ENCODE results near the gene TBXAS1.
A peak's percentile ranks its signal among the peaks of the same experiment; 100 is the strongest.

The TBXAS1 gene

DNA sequence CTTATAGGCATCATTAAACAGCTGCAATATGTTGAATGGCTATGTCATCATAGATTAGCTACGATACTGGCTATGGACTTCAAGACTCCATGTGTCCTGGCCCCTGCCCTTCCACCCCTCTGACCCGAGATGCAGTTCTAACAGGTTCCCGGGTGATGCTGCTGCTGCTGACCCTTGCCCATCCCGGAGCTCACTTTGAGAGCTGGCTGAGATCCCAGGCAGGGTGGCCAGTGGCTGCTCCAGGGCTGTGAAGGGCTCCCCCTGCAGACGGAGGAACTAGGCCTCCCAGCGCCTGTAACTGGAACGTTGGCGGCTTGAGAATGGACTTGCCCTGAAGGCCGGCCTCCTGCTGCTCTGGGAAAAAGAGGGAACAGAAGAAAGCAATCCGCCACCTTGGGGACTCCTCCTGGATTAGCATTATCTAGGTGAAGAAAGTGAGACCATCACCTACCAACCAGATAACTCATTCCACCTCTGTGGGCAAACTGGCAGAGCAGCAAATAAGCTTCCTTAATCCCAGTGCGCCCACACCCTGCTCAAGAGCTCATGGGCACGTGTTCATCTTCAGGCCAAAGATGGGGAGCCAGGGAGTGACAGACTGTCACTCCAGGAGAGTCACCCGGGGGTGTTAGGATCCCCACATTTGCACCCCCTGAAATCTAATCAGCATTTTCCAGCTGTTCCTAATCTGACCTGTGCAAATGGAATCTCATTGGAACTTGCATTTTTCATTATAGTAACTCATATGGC is 176.9 kb downstream of the TBXAS1 start:
- no peak for DNase-seq

DNA sequence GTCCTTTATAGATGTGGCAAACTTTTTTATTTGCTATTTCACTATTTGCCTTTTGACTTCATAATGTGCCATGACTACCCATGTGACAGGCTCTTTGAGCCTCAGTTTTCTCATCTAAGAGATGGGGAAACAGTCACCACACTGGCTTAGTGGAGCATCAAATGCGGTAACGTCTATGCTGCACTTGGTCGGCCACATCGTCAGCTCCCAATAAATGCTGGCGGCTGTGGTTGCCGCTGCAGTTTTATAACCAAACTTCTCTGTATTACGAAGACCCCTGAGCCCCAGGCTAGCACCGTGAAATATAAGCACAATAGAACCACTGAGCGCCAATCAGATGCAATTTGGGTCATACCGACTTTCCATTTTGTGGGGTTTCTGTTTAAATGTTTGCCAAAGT is 177.5 kb downstream of the TBXAS1 start:
- no peak for DNase-seq

DNA sequence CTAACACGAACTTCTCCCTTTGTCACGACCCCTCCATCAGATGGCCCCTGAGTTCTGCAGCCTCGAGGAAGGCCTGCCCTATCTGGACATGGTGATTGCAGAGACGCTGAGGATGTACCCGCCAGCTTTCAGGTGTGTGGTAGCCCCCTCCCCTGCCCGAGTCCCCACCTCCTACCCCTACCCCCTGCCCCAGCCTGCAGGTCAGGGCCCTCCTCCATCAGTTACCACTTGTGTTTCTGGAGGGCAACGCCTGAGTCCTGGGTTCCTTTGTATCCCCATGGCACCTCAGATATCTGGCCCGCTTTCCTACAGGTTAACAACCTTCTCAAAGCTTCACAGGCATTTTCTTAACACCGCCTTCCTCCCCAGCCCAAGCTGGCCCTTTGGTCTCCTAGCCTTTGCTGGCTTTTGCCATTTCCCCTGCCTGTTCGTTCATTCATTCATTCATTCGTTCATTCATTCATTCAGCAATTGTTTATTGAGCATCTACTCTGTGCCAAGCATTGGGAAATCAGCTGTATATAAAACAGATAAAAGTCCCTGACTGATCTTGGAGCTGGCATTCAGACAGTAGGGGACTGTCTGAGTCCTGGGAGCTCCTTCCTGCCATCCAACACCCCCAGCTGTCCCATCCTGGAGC is 178.1 kb downstream of the TBXAS1 start:
- no peak for DNase-seq

DNA sequence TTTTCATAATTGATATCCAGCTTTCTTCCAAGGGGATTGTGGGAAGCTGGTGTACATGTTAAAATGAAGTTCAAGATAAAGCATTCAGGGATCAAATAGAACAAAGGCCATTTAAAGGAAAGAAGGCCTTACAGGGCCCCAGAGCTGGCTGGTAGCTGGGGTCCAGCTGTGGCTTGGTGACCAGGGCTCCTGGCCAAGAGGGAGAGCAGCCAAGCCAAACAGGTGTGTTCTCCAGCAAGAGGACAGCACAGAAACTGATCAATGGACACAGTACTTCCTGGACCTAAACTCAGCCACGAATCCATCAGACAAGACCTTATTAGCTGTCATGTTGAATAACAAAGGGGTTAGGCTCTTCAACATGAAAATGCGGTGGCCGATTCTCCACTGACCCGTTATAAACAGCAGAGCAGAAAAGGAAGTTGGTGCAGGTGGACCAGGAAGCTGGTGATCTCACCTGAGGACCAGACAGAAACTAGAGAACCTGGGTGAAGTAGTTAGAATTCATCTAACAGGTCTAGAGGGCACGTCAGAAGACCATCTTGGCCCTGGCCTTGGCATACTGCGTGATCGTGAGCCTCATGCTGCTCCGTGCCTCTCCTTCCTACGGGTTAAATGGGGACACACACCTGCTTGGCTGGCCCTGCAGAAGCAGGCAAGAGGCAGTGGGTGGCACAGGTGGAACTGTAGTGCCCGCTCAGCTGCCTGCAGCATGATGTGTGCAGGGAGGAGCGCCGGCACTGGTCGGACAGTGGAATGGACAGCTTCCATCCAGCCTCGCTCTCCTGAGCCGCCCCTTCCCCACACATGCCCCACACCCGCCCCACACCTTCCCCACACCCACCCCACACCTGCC is 179.9 kb downstream of the TBXAS1 start:
- no peak for DNase-seq

DNA sequence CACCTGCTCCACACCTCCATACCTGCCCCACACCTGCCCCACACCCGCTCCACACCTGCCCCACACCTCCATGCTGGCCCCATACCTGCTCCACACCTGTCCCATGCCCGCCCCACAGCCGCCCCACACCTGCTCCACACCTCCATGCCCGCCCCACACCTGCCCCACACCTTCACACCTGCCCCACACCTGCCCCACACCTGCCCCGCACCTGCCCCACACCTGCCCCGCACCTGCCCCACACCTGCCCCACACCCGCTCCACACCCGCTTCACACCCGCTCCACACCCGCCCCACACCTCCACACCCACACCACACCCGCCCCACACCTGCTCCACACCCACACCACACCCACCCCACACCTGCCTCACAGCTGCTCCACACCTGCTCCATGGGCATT is 180.7 kb downstream of the TBXAS1 start:
- no peak for DNase-seq

DNA sequence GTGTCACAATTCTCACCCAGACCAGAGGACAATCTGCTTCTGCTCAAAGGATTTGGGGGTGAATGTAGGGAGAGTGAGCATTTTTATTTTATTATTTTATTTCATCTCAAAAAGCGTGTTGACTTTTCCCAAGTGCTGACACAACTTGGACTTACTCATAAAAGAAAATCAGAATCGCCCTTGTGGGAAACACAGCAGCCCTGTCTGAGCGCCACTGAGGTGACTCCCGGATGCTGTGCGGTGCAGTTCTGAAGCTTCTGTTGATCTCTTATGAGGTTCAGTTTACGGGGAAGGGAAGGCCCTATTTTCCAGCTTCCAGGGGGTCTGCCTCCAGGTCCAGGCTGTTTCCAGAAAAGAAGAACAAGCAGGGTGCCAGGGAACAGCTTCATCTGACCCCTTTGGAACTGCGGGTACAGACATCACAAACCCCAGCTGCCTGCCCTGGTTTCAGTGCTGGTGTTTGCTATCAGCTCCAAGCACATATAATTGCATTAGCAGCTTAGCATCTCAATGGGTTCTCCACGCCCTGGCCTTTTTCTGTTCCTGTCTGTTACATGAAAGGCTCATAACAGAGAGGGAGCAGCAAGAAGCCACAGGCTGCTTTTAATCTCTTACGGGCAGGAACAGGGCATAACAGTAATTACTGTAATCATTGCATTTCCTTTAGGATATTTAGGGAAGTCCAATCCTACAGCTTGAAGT is 181.3 kb downstream of the TBXAS1 start:
- peak; percentile 63 for DNase-seq

DNA sequence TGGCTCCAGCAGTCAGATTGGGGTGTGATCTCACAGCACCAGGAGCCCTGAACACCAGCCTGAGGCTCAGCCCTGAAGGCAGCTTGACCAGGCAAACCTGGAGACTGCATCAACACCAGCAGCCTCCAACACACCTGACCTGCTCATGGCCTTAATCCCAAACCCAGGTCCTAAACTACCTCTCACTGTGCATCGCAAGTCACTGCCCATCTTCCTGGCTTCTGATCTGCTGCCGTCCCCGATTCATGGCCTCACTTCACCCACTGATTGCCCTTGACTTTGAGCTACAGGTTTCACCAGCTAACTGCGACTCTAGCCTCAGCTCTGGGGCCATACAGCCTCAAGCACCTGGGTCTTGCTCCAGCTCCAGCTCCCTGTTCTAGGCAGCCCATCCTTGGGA is 184.6 kb downstream of the TBXAS1 start:
- no peak for DNase-seq

DNA sequence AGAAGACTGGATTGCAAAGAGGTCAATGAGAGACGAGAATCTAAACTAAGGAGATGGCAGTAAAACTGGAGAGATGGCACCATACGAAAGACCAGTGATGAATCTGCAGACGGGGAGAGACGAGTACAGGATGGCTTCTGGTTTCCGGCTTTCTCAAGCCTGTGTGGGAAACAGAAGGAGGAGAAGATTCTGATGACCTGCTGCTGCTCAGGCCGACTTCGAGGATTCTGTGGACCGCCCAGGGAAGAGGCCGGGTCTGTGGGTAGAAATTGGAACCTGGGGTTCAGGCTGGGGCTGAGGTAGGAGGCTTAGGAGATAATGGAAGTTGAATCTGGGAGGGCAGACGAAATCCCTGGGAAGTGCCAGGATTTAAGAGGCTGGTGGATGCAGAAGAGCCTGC is 185.1 kb downstream of the TBXAS1 start:
- no peak for DNase-seq

DNA sequence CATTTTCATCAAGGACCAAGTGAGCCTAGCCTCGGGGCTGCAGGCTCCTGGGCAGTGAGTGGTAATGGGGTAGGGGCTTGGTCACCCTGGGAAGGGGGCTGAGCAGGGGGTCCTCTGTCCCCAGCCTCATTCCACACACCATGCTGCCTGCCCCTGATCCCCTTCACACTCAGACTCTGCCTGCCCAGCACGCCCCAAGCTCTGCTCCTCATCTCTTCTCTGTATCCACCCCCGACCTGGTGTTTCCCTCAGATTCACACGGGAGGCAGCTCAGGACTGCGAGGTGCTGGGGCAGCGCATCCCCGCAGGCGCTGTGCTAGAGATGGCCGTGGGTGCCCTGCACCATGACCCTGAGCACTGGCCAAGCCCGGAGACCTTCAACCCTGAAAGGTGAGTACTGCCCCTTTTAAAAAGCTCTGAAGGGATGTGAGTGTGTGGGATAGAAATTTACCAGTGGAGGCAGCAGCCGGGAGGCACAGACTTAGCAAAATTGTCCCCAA is 186.5 kb downstream of the TBXAS1 start:
- DNase-seq: no peak

DNA sequence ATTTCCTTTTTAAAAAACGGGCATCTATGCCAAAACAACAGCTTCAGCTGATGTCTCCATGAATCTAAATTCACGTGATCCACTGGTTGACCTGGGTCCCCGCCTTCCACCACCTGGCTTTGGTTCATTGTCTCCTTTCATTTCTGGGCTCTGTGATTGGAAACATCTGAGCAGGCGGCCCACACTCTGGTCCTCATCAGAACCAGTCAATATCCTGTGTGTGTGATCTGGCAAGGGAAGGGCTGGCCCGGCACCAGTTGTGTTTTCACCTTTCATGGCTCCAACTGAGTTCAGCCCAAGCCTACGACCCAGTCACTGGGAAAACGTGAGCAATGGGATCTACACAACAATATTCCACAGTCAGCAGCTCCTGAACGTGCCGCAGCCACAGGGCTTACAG is 187.5 kb downstream of the TBXAS1 start:
- DNase-seq: no peak

DNA sequence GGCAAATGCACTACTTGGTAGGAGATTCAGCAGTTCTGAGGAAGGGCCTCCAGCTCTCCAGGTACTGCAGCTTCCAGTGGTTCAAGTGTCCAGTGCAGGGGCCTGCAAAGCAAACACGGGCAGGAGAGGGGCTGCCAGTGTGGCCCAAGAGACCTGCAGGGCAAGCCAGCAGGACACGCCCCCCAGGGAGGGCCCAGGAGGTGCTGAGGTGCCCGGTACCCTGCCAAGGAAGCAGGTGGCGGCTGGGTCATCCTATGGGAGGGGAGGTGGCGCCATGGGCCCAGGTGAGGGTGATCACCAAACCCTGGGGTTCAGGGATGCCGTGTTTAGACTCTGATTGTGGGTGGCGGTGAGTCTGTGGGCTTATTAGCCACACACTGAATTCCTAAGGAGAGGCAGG is 188.0 kb downstream of the TBXAS1 start:
- DNase-seq: no peak

DNA sequence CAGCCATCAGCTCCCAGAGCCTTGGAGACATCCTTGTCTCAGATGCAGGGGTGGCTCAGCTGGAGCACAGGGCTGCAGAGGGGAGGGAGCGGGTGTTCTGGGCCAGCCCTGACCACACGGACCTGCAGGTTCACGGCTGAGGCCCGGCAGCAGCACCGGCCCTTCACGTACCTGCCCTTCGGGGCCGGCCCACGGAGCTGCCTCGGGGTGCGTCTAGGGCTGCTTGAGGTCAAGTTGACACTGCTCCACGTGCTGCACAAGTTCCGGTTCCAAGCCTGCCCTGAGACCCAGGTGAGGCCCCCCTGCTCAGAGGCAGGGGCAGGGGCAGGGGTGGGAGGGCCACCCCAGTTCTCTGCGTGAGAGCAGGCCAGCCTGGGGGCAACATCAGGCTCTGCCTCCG is 188.5 kb downstream of the TBXAS1 start:
- no peak for DNase-seq

DNA sequence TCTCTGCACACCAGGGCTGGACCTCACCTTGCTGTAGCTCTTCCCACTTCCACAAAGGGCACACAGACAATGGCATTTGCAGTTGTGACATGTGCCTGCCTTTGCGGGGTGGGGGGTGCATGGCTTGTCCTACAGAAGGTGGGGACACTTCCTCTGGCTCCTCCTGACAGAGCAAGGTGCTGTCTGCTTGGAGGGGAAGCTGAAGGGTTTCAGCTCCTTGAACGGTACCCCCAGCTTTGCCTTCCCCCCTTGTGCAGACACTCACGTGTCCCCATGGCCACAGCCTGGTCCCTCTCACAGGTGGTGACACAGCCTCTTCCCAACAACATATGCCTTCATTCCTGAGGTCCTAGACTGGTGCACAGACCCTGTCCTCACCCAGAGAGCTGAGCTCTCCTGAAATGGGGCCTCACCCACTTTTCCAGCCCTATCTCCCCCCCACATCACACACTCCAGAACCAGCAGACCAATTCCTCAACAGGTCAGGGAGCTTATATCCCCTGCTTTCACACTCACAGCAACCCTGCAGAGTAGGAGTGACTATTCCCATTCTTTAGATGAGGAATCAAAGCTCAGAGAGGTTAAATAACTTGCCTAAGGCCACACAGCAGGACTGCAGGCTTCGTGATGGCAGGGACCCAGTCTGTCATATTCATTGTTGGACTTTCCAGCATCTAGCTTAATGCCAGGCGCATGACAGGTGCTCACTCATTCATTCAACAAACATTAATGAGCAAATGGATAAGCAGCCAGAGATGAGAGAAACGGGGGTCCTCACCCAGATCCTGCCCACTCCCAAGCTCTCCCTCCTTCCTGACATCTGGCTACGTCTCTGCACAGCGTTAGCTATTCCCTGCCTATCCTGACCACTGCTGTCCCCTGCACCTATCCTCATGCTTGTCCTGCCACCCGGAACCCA is 189.3 kb downstream of the TBXAS1 start:
- no peak for DNase-seq

DNA sequence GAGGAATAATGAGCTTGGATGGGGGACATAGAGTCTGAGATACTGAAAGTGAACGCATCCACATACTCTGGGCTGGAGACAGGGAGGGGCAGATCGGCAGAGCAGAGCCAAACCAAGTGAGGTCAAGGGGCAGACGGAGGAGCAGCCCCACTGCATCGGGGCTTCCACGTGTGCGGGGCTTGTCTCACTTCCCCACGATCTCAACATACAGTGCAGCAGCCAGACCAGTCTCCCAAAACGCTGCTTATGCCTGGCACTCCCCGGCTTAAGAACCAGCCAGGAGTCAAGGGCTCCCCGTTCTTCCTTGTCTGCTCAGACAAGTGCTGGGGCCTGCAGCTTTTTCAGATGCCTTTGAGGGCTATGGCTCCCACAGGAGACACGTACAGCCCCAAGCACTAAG is 190.1 kb downstream of the TBXAS1 start:
- DNase-seq: no peak

DNA sequence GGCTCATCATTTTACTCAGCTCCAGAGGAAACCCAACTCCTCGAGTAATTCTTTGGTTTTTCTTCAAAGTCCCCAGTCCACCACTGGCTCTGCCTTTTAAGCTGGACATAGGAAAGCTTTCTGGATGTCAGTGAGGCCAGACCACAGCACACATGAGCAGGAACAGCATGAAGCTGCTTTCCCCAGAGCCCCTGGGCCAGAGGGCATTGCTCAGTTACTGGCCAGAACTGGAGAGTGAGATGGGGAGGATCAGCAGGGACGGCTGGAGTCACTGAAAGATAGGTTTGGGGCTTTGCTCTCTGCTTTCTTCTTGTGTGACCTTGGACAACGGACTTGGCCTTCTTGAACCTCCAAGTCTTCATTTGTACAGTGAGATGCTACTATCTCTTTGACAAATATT is 190.5 kb downstream of the TBXAS1 start:
- DNase-seq: no peak

DNA sequence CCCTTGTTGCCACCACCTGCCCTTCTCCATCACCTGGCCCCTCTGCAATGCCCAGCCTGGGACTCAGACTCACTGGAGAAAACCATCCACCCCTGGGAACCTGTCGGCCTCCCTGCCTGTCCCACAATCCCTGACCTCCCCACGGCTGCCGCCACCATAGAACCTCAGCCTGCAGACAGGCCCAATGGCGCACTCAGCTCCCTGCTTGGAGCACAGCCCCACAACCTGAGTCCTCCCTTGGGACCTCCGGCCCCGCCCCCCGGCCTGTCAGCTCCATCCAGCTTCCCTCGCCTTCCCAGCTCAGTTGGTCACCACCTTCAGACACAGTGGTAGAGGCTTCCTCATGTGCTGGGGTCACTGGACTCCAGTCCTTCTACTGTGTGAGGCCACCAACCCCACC is 192.5 kb downstream of the TBXAS1 start:
- DNase-seq: no peak

DNA sequence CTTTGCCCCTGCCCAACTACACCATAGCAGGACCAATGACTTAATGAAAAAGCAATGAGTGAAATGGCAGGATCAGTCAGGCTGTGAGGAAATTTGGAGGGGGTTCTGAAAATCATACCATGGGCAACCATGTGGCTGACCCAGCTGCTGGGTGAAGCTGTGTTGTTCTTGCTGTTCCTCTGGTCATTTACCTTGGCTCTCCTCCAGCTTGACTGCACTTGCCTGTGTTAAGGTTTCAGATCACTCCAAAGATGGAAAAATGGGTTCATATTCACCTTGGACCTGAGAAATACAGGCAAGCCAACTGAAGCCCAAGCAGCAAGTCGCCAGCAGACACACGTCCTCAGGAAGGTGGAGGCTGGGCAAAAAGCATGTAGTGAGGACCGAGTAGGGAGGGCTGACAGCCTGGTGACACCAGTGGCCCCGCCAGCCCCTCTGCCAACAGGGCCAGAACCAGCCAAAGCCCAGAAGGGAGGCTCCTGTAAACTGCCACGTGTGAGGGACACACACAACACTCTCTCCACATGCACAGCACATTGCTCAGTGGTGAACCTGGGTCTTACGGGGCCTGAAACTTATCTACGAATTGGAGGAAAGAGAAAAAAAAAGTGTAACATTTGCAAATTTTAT is 193.6 kb downstream of the TBXAS1 start:
- no peak for DNase-seq

DNA sequence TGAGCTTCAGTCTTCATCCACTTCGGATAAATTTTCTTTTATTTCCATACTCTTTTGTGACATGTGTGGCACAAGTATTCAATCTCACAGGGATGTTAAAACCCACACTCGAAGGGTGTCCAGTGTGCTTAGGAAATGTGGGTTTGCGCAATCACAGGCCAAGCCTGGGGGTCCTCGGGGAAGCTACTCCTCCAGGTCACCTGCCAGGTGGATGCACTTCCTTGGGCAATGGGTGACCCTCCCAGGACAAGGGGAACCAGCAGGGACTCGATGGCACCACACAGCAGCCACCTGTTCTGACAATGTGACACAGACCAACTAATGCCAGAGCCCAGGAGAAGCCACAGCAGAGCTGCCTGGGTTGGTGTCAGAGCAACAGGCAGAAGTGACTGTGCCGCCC is 194.7 kb downstream of the TBXAS1 start:
- no peak for DNase-seq

DNA sequence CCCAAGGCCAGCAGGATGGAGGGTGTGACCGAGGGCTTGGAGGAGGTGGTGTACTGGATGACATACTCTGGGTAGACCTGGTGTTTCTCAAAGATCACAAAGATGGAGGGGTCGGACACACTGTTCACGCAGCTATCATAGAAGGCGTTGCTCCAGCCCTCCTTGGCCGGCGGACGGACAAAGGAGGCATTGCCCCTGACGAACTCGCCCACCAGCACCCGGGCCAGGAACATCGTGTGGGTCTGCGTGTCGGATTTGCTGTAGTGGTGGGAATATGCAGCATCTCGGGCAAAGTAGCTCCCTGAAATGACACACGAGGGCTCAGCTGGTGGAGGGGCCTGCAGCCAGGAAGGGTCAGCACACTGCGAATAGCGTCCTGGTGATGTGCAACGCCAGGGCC is 195.5 kb downstream of the TBXAS1 start:
- no peak for DNase-seq

DNA sequence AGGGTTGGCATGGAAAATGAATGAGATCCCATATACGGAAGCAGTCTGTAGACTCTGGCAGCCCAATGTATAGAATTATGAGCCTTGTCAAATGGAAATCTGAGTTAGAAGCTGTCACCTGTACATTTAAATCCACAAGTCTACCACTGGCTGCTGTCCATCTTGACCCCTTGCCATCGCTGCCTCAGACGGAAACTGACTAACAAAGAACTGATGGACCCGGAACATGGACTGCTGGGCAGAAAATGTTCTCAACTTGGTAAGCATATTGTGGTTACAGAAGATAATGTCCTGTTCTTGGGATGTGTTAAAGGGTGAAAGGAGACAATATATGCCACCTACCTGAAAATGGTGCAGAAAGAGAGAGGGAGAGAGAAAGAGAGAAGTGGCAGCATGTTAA is 196.2 kb downstream of the TBXAS1 start:
- DNase-seq: no peak

DNA sequence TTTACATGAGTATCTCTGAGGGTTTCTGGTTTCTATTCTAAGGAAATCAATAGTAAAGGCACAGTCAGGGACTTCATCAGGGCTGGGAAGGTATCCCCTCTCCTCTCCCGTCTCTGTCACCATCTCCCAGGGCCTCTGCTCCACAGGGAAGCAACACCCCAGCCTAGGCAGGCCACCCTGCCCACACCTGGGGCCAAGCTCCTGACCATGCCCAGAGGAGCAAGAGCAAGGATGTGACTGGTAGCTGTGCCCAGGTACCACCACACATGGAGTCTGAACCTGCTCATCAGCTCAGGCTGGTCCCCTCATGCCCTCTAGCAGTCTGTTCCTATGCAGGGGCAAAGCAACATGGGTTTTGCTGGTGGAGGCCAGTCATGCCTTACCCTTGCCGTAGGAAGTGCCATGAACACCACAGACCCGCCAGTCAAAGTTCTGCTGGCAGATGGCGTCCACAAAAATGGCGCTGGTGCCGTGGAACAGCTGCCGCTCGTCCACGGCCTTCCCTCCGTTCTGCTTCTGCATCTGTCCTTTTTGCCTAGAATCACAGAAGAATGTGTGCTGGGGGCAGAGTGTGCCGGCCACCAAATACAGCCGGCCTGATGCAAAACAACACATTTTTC is 196.9 kb downstream of the TBXAS1 start:
- no peak for DNase-seq

Data from NCI-H2227 treated with DMSO at 0.1 percent for 48 hours (cell line).